CD4-positive, alpha-beta T cell (primary cell): ENCODE results near the gene ACSL5. TPM values are rescaled to one million over a fixed set of nuclear protein-coding genes. Genes with fewer than 3 reads are reported as not detected.

Experiments used
- ATAC-seq: fragments of 200-7000 bp; cut with Tn5 transposase; one replicate; pipeline ENCODE4 v1.10.0; 2022; ENCODE audit warnings: mild to moderate bottlenecking; ENCODE audit not compliant: poor library complexity
- CTCF ChIA-PET: fragments of 350-600 bp; sonication (Branson Sonifier 250); formaldehyde crosslinking; loops from one replicate; lab custom pipeline; 2021; ENCODE audit warnings: antibody characterized with exemption, inconsistent platforms; lab: Charles Lee
- POLR2A ChIA-PET: fragments of 350-600 bp; sonication (Branson Sonifier 250); formaldehyde crosslinking; loops from one replicate; lab custom pipeline; 2021; ENCODE audit warnings: antibody characterized with exemption, inconsistent platforms; lab: Charles Lee
- DNase-seq, 14 experiments: peaks; one replicate each; pipeline ENCODE4 v3.0.0-alpha.2; 2013 to 2020; ENCODE audit warnings: mixed read lengths in 2 of 14
- H3K27ac ChIP-seq, 2 donors: one replicate each; pipeline versions ENCODE4 v1.5.1 to v1.7.0; 2013; ENCODE audit warnings: low read length in 2 of 2, low read depth in 1 of 2, mild to moderate bottlenecking in 1 of 2
- H3K27me3 ChIP-seq, 2 experiments: 1 replicate in 1 of 2; 2 replicates in 1 of 2; pipeline versions ENCODE4 v1.6.1 to v1.7.0; 2013; ENCODE audit warnings: low read length in 2 of 2, control low read depth in 1 of 2, mild to moderate bottlenecking in 1 of 2, moderate library complexity in 1 of 2; ENCODE audit not compliant: insufficient read depth in 2 of 2, control insufficient read depth in 1 of 2
- H3K36me3 ChIP-seq: one replicate; pipeline ENCODE4 v1.6.1; 2013; ENCODE audit warnings: low read length, control low read depth; ENCODE audit not compliant: insufficient read depth
- H3K4me1 ChIP-seq: one replicate; pipeline ENCODE4 v1.6.1; 2013; ENCODE audit warnings: low read length, control low read depth; ENCODE audit not compliant: insufficient read depth
- H3K4me3 ChIP-seq: one replicate; pipeline ENCODE4 v1.5.1; 2013; ENCODE audit warnings: mild to moderate bottlenecking, low read length, moderate library complexity
- H3K9me3 ChIP-seq, 2 experiments: 1 replicate in 1 of 2; 2 replicates in 1 of 2; pipeline versions ENCODE4 v1.6.1 to v1.7.0; 2013; ENCODE audit warnings: low read length in 2 of 2, mild to moderate bottlenecking in 2 of 2, control low read depth in 1 of 2, moderate library complexity in 1 of 2; ENCODE audit not compliant: control insufficient read depth in 1 of 2, insufficient read depth in 1 of 2
- H3K27ac Mint-ChIP-seq: one replicate; pipeline ENCODE4 v1.8.0; 2020; ENCODE audit warnings: mixed read lengths
- H3K27me3 Mint-ChIP-seq: one replicate; pipeline ENCODE4 v1.8.0; 2021; ENCODE audit warnings: mixed read lengths
- H3K36me3 Mint-ChIP-seq: one replicate; pipeline ENCODE4 v1.8.0; 2021; ENCODE audit warnings: low read depth, mixed read lengths
- H3K4me1 Mint-ChIP-seq: one replicate; pipeline ENCODE4 v1.8.0; 2021; ENCODE audit warnings: low read depth, mixed read lengths
- H3K4me3 Mint-ChIP-seq: one replicate; pipeline ENCODE4 v1.8.0; 2020; ENCODE audit warnings: mild to moderate bottlenecking, mixed read lengths
- H3K9me3 Mint-ChIP-seq: one replicate; pipeline ENCODE4 v1.8.0; 2020; ENCODE audit warnings: mixed read lengths
- CTCF ChIP-seq: fragments of 200-600 bp; IDR thresholded peaks from one replicate; pipeline ENCODE4 v1.8.0; 2022; ENCODE audit warnings: antibody characterized with exemption, mild to moderate bottlenecking
- intact Hi-C, 2 experiments: fragments of 100-400 bp; cut with DNase I in 1 of 2; cut with micrococcal nuclease in 1 of 2; formaldehyde crosslinking; loops; one replicate each; pipeline versions ENCODE4 v1.15.1 to v1.9.0; 2023 to 2025; cut with DNase I, micrococcal nuclease
- total RNA-seq, 174 experiments: library from RNA in 2 of 174; stranded (reverse) in 2 of 174; gene quantifications; one replicate each; pipeline ENCODE4 v1.2.3 and lab custom pipeline; 2021 to 2026

Gene ACSL5
- total RNA-seq, 2 experiments from 2014 or later = 11.4 to 14.1 TPM

GRCh38 chr10:112465299-112465883 is 91.5 kb downstream of the ACSL5 start:
- Histone ChIP-seq H3K36me3 (peaks cover 57% of the 10 kb centered on the region), H3K4me3 (no peak overlapping the region), H3K4me1 (no peaks in the 10 kb centered on the region), H3K27me3 (no peaks in the 10 kb centered on the region), H3K9me3 (no peaks in the 10 kb centered on the region), H3K27ac (no peak overlapping the region)
- POLR2A ChIA-PET = interaction anchor here (1.0 kb wide), 1 partner anchor 18 kb away, joined by 3 read pairs; the partner anchor contains the start of genes VTI1A and ZDHHC6
- Mint-ChIP-seq H3K27me3 (no peaks in the 10 kb centered on the region), H3K4me1 (no peaks in the 10 kb centered on the region), H3K4me3 (no peak overlapping the region), H3K36me3 (peaks cover 59% of the 10 kb centered on the region), H3K9me3 (no peaks in the 10 kb centered on the region), H3K27ac (no peak overlapping the region)
- intact Hi-C loops = no loop called here
- no peak for TF ChIP-seq CTCF
- ATAC-seq (no peak), DNase-seq (no peak)
- CTCF ChIA-PET = no interaction called here

GRCh38 chr10:112466802-112467201 is 92.9 kb downstream of the ACSL5 start:
- DNase-seq = no peak
- H3K9me3 Mint-ChIP-seq = no peaks in the 10 kb centered on the region
- no peak overlapping the region for H3K27ac Mint-ChIP-seq
- H3K4me1 ChIP-seq = no peaks in the 10 kb centered on the region
- H3K4me3 Mint-ChIP-seq = no peak overlapping the region
- POLR2A ChIA-PET = no interaction called here
- no peak overlapping the region for H3K27ac ChIP-seq
- intact Hi-C loops = no loop called here
- peaks cover 44% of the 10 kb centered on the region for H3K36me3 ChIP-seq
- peaks cover 2% of the 10 kb centered on the region for H3K4me1 Mint-ChIP-seq
- no peak overlapping the region for H3K4me3 ChIP-seq
- H3K27me3 ChIP-seq = no peaks in the 10 kb centered on the region
- H3K36me3 Mint-ChIP-seq = peaks cover 47% of the 10 kb centered on the region
- no peaks in the 10 kb centered on the region for H3K27me3 Mint-ChIP-seq
- H3K9me3 ChIP-seq = no peaks in the 10 kb centered on the region
- CTCF ChIA-PET = no interaction called here
- no peak for TF ChIP-seq CTCF
- no peak for ATAC-seq

GRCh38 chr10:112467541-112468075 is 93.7 kb downstream of the ACSL5 start:
- Mint-ChIP-seq H3K36me3 (peaks cover 46% of the 10 kb centered on the region), H3K27ac (no peak overlapping the region)

More at GRCh38 chr10:112467541-112468075, 93.7 kb downstream of the ACSL5 start:
- peaks cover 38% of the 10 kb centered on the region for H3K36me3 ChIP-seq
- H3K4me1 Mint-ChIP-seq = peaks cover 6% of the 10 kb centered on the region
- ATAC-seq (no peak), DNase-seq (no peak)
- H3K27me3 Mint-ChIP-seq = no peaks in the 10 kb centered on the region
- H3K4me1 ChIP-seq = peaks cover 2% of the 10 kb centered on the region
- no peak overlapping the region for H3K4me3 ChIP-seq
- H3K9me3 Mint-ChIP-seq = no peaks in the 10 kb centered on the region
- POLR2A ChIA-PET = no interaction called here
- H3K27ac ChIP-seq = no peak overlapping the region
- no peaks in the 10 kb centered on the region for H3K9me3 ChIP-seq
- CTCF ChIA-PET = no interaction called here
- intact Hi-C loops = no loop called here
- H3K4me3 Mint-ChIP-seq = no peak overlapping the region
- no peak for TF ChIP-seq CTCF
- H3K27me3 ChIP-seq = no peaks in the 10 kb centered on the region
